Caco-2 (cell line): Measurements from ENCODE around the gene CREB5. TPM values are rescaled to one million over a fixed set of nuclear protein-coding genes. Genes with fewer than 3 reads are reported as not detected.

Experiments used
- BruUV-seq: library from RNA; stranded (reverse); fragments of 400-500 nt; replicated peaks from 2 replicates; lab custom pipeline; 2021; lab: Mats Ljungman, UMichigan
- CTCF ChIA-PET: fragments of 300-600 bp; sonication (Branson Sonifier 250); formaldehyde crosslinking; loops from one replicate; lab custom pipeline; 2022; ENCODE audit warnings: antibody characterized with exemption; lab: Charles Lee
- POLR2A ChIA-PET: fragments of 300-600 bp; sonication (Branson Sonifier 250); formaldehyde crosslinking; loops from one replicate; lab custom pipeline; 2022; ENCODE audit warnings: antibody characterized with exemption; lab: Charles Lee
- DNase-seq, 2 experiments: peaks; one replicate each; pipeline versions ENCODE4 v3.0.0 to v3.0.0-alpha.2; 2020 to 2022
- H3K27me3 ChIP-seq: replicated peaks from 2 replicates; pipeline ENCODE4 v1.6.0; 2011; ENCODE audit warnings: low read length; ENCODE audit not compliant: control insufficient read depth, insufficient read depth
- H3K36me3 ChIP-seq: 2 replicates; pipeline ENCODE4 v1.5.1; 2011; ENCODE audit warnings: low read length; ENCODE audit not compliant: control insufficient read depth, insufficient read depth
- H3K4me1 ChIP-seq: fragments of 250-450 bp; sonication (Bioruptor Pico); 2 replicates; pipeline ENCODE4 v1.5.1; 2020; ENCODE audit warnings: mild to moderate bottlenecking
- H3K4me3 ChIP-seq: 2 replicates; pipeline ENCODE4 v1.5.1; 2011; ENCODE audit warnings: low read depth, mild to moderate bottlenecking, control low read depth, low read length
- H3K9me3 ChIP-seq: fragments of 250-450 bp; sonication (Bioruptor Pico); 2 replicates; pipeline ENCODE4 v1.5.1; 2020; ENCODE audit warnings: mild to moderate bottlenecking, moderate library complexity
- H3K27ac Mint-ChIP-seq: one replicate; pipeline ENCODE4 v1.8.0; 2022; ENCODE audit warnings: mixed read lengths; ENCODE audit not compliant: unreplicated experiment
- H3K27me3 Mint-ChIP-seq: one replicate; pipeline ENCODE4 v1.8.0; 2022; ENCODE audit warnings: mixed read lengths; ENCODE audit not compliant: insufficient read depth, unreplicated experiment
- H3K36me3 Mint-ChIP-seq: one replicate; pipeline ENCODE4 v1.8.0; 2022; ENCODE audit warnings: mild to moderate bottlenecking, mixed read lengths; ENCODE audit not compliant: insufficient read depth, unreplicated experiment
- H3K4me1 Mint-ChIP-seq: one replicate; pipeline ENCODE4 v1.8.0; 2022; ENCODE audit warnings: low read depth, mixed read lengths; ENCODE audit not compliant: unreplicated experiment
- H3K4me3 Mint-ChIP-seq: one replicate; pipeline ENCODE4 v1.8.0; 2022; ENCODE audit warnings: mild to moderate bottlenecking, moderate library complexity, mixed read lengths; ENCODE audit not compliant: unreplicated experiment
- H3K9me3 Mint-ChIP-seq: one replicate; pipeline ENCODE4 v1.8.0; 2022; ENCODE audit warnings: mixed read lengths; ENCODE audit not compliant: unreplicated experiment
- CTCF ChIP-seq, 2 experiments: fragments of 200-600 bp in 1 of 2; IDR thresholded peaks; 1 replicate in 1 of 2; 2 replicates in 1 of 2; pipeline versions ENCODE4 v1.5.1 to v1.8.0; 2011 to 2022; ENCODE audit warnings: antibody characterized with exemption in 1 of 2, control low read depth in 1 of 2, inconsistent platforms in 1 of 2, low read depth in 1 of 2, low read length in 1 of 2, mild to moderate bottlenecking in 1 of 2, moderate library complexity in 1 of 2; ENCODE audit not compliant: insufficient read depth in 1 of 2, severe bottlenecking in 1 of 2, unreplicated experiment in 1 of 2
- intact Hi-C: fragments of 100-400 bp; cut with micrococcal nuclease; formaldehyde crosslinking; loops from one replicate; pipeline ENCODE4 v1.10.0; 2022; ENCODE audit not compliant: unreplicated experiment
- total RNA-seq: library from RNA; stranded (reverse); gene quantifications from 2 replicates; pipeline ENCODE4 v1.2.3, GENCODE V29; 2022

The CREB5 gene
- total RNA-seq, 1 experiment from 2014 or later = 9.1 TPM

- POLR2A ChIA-PET = no interaction called here
- H3K9me3 Mint-ChIP-seq = no peaks in the 10 kb centered on the region
Measured at GRCh38 chr7:28505867-28506266, 93.5 kb downstream of the CREB5 start.

GRCh38 chr7:28507525-28508282 lies 95.4 kb downstream of the CREB5 start:
- Mint-ChIP-seq H3K27me3 (no peaks in the 10 kb centered on the region), H3K36me3 (no peaks in the 10 kb centered on the region), H3K4me3 (no peak overlapping the region), H3K9me3 (no peaks in the 10 kb centered on the region), H3K27ac (no peak overlapping the region), H3K4me1 (no peaks in the 10 kb centered on the region)
- ChIA-PET POLR2A (no interaction called here), CTCF (no interaction called here)
- Histone ChIP-seq H3K4me3 (no peak overlapping the region), H3K4me1 (no peaks in the 10 kb centered on the region), H3K9me3 (no peaks in the 10 kb centered on the region), H3K36me3 (no peaks in the 10 kb centered on the region), H3K27me3 (no peaks in the 10 kb centered on the region)
- TF ChIP-seq CTCF (IDR thresholded peaks at IDR 0.05; ENCODE audit: insufficient read depth in 1 of 2, low read depth in 1 of 2, low read length in 1 of 2, severe bottlenecking in 1 of 2, unreplicated experiment in 1 of 2) = no peak
- intact Hi-C loops = no loop called here
- DNase-seq = no peak
- no TSS peak for BruUV-seq

More at GRCh38 chr7:28505867-28506266, 93.5 kb downstream of the CREB5 start:
- H3K4me3 Mint-ChIP-seq = no peak overlapping the region
- no peaks in the 10 kb centered on the region for H3K4me1 ChIP-seq
- no peaks in the 10 kb centered on the region for H3K4me1 Mint-ChIP-seq
- TF ChIP-seq CTCF (IDR thresholded peaks at IDR 0.05; ENCODE audit: insufficient read depth in 1 of 2, low read depth in 1 of 2, low read length in 1 of 2, severe bottlenecking in 1 of 2, unreplicated experiment in 1 of 2) = no peak
- no peaks in the 10 kb centered on the region for H3K36me3 ChIP-seq
- CTCF ChIA-PET = no interaction called here
- no peak overlapping the region for H3K4me3 ChIP-seq
- no peak for DNase-seq
- H3K27me3 ChIP-seq = no peaks in the 10 kb centered on the region
- H3K27me3 Mint-ChIP-seq = no peaks in the 10 kb centered on the region
- intact Hi-C loops = no loop called here
- no peaks in the 10 kb centered on the region for H3K36me3 Mint-ChIP-seq
- no peak overlapping the region for H3K27ac Mint-ChIP-seq
- H3K9me3 ChIP-seq = no peaks in the 10 kb centered on the region
- BruUV-seq = no TSS peak

- intact Hi-C loops = no loop called here
- CTCF ChIA-PET = no interaction called here
- Histone ChIP-seq H3K4me1 (no peaks in the 10 kb centered on the region), H3K4me3 (no peak overlapping the region), H3K36me3 (no peaks in the 10 kb centered on the region), H3K27me3 (no peaks in the 10 kb centered on the region), H3K9me3 (no peaks in the 10 kb centered on the region)
- H3K9me3 Mint-ChIP-seq = no peaks in the 10 kb centered on the region
- BruUV-seq = no TSS peak
- H3K4me1 Mint-ChIP-seq = no peaks in the 10 kb centered on the region
- H3K27ac Mint-ChIP-seq = no peak overlapping the region
- H3K27me3 Mint-ChIP-seq = no peaks in the 10 kb centered on the region
- H3K4me3 Mint-ChIP-seq = no peak overlapping the region
- no peak for TF ChIP-seq CTCF (IDR thresholded peaks at IDR 0.05; ENCODE audit: insufficient read depth in 1 of 2, low read depth in 1 of 2, low read length in 1 of 2, severe bottlenecking in 1 of 2, unreplicated experiment in 1 of 2)
- no peaks in the 10 kb centered on the region for H3K36me3 Mint-ChIP-seq
- POLR2A ChIA-PET = no interaction called here
- DNase-seq = no peak
Measured at GRCh38 chr7:28509251-28510025, 97.1 kb downstream of the CREB5 start.
